ENCODE data around the gene MMP17.

GRCh38 chr12:131829356-131829747 lies 1.2 kb downstream of the MMP17 start:
- no peak for TF ChIP-seq POLR2A (IDR thresholded peaks at IDR 0.05; ENCODE audit: low read depth, low read length)
- TF ChIP-seq EZH2 (IDR thresholded peaks at IDR 0.05; ENCODE audit: borderline replicate concordance, low read depth, low read length, severe bottlenecking): no peak
